Amniotic epithelial cell (primary cell): ENCODE data around the gene PGGHG.
"Not testable (repeated sequence)": the region's sequence is repeated elsewhere in the genome, so short reads cannot be mapped to it uniquely, and the experiment has no call there.

Source experiments
- DNase-seq: peaks from one replicate; pipeline ENCODE4 v3.0.0-alpha.2; 2010; ENCODE audit warnings: low read depth

Gene PGGHG

GRCh38 chr11:285021-285893, 3.7 kb upstream of the PGGHG start:
- DNase-seq = no peak

- DNase-seq = no peak
Observed at GRCh38 chr11:285894-286220, 3.1 kb upstream of the PGGHG start.

GRCh38 chr11:286977-287820, 1.7 kb upstream of the PGGHG start:
- not testable (repeated sequence) for DNase-seq

GRCh38 chr11:287821-288477, 977 bp upstream of the PGGHG start:
- no peak for DNase-seq

DNA sequence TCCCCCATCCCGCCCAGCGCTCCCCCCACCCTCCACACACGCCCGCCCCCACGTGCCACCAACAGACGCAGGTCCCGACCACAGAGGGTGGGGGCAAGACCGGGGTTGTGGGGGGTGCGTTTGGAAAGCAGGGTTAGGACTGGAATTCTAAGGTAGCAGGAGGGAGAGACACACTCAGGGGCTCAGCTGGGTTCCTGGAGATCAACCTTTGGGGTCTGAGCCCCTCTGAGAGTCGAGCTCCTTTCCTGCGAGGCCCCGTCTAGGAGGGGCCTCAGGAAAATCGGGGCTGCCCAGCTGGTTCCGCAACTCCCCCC, 429 bp downstream of the PGGHG start:
- DNase-seq = no peak

GRCh38 chr11:289712-290620, 1.0 kb downstream of the PGGHG start:
- DNase-seq = no peak

- DNase-seq = no peak
Observed at GRCh38 chr11:290621-291231, 1.8 kb downstream of the PGGHG start.

DNA sequence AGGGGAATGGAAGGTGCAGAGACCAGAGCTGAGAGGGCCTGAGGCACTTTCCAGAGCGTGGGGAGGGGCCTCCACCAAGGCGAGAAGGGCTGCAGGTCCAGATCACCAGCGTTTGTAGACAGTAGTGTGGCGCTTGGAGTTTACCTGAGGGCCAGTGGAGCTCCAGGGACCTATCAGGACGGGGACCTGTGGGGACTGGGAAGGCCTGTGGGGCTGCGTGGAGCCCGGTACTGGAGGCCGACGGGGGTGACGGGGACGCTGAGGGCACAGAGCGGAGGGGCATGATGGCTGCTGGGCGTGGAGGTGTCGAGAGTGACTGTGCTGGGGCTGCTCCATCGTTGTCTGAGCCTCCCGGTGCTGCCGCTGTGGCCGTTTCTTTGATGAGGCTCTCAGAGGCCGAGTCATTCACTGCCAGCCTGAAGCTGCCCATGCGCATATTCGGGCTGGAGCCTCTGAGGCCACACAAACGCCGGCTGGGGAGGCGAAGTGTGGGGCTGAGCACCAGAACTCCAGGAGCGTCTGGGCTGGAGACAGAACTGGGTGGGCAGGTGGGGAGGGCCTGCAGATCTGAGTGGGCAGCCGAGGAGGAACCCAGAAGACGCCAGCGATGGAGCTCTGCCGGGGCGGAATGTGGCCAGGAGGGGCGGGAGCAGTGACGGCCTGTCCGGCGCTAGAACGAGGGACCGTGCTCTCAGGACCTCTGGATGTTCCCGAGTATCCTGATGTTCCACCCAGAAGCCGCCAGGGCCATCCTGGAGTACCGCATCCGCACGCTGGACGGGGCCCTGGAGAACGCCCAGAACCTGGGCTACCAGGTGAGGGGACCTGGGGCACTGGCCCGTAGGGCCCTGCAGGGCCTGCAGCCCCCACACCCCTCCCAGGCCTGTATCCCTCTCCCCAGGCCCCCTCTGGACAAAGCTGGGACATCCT, 2.6 kb downstream of the PGGHG start:
- DNase-seq = no peak

GRCh38 chr11:292211-293121, 3.5 kb downstream of the PGGHG start:
- no peak for DNase-seq

DNA sequence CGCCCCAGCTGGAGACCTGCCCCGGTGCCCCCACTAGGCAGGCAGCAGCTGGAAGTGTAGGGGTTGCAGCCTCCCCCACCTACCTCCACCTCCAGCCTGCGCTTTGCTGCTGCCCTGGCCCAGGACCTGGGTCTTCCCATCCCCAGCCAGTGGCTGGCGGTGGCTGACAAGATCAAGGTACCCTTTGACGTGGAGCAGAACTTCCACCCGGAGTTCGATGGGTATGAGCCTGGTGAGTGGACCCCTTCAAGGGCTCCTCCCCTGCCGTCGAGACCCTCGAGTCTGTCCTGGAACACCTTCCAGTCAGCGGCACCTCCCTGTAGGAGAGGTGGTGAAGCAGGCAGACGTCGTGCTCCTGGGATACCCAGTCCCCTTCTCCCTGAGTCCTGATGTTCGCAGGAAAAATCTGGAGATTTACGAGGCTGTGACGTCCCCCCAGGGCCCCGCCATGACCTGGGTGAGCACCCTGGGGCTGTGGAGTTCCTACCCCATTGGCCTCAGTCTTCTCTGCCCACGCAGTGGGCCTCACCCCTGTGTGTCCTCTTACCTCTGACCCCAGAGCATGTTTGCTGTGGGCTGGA, 4.4 kb downstream of the PGGHG start:
- no peak for DNase-seq

- DNase-seq = no peak
Observed at GRCh38 chr11:293852-294661, 5.1 kb downstream of the PGGHG start.

- no peak for DNase-seq
Observed at GRCh38 chr11:294780-295179, 5.9 kb downstream of the PGGHG start.

DNA sequence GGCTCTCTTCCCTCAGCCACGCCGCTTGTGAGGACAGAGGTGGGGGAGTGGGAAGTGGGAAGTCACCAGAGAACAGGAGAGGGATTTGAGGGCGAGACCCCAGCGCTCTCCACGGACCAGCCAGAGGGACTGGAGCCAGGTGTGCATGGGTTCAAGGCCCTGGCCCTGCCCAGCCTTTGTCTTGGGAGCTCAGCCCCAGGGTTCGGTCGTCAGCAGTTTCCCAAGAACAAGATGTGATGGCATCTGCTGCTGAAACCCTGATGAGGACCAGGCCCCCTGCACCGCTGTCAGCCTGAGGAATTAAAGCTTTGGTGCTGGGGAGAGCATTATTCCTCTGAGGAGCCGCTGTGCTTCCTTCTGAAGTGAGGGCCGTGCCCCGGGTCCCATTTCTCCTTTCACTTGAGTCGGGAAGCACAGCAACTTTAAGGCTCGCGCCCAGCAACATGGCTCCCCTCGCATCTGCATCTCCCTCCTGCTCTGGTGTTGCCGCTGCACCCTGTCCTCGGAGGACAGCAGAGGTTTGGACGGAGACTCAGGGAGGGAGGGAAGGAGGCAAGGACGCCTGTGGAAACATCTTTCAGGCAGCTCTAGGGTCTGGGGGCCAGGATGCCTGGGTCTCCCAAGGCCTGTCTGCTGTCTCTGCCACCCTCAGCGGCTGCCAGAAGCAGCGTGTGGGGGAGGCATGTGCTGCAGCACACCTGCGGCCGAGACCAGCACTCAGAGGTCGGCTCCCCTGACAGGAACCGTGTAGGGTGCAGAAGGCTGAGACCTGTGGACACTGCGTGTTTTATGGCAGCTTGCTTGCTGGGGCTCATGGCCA, 6.6 kb downstream of the PGGHG start:
- no peak for DNase-seq

GRCh38 chr11:296171-297050, 7.5 kb downstream of the PGGHG start:
- no peak for DNase-seq

GRCh38 chr11:297051-297585, 8.2 kb downstream of the PGGHG start:
- no peak for DNase-seq
